H1 (cell line): ENCODE data around the gene SLC6A17. TPM values are rescaled to one million over a fixed set of nuclear protein-coding genes. Genes with fewer than 3 reads are reported as not detected.

Experiments used
- CTCF ChIA-PET: fragments of 300-600 bp; sonication (Branson Sonifier 250); formaldehyde crosslinking; loops from one replicate; lab custom pipeline; 2021; ENCODE audit not compliant: partially characterized antibody; lab: Charles Lee
- POLR2A ChIA-PET: fragments of 300-600 bp; sonication (Branson Sonifier 250); formaldehyde crosslinking; loops from one replicate; lab custom pipeline; 2021; ENCODE audit warnings: inconsistent platforms; ENCODE audit not compliant: partially characterized antibody; lab: Charles Lee
- DNase-seq, 2 experiments: peaks; one replicate each; pipeline versions ENCODE4 v3.0.0 to v3.0.0-alpha.2; 2010 to 2022; ENCODE audit warnings: low spot score in 2 of 2, low read depth in 1 of 2, mixed read lengths in 1 of 2
- FAIRE-seq: peaks from 2 replicates; lab custom pipeline; 2011; peaks lifted over from hg19 to GRCh38; lab: Jason Lieb, UNC
- H2AFZ ChIP-seq: 2 replicates; pipeline ENCODE4 v1.8.1; 2012; ENCODE audit warnings: low read length, inconsistent platforms
- H2AK5ac ChIP-seq: 2 replicates; pipeline ENCODE4 v1.6.1; 2013; ENCODE audit warnings: low read depth, low read length
- H2BK120ac ChIP-seq: replicated peaks from 2 replicates; pipeline ENCODE3; 2013; ENCODE audit warnings: low read depth, low read length, inconsistent platforms
- H2BK12ac ChIP-seq: 2 replicates; pipeline ENCODE4 v1.6.1; 2013; ENCODE audit warnings: low read depth, low read length
- H2BK15ac ChIP-seq: 2 replicates; pipeline ENCODE4 v1.6.1; 2013; ENCODE audit warnings: low read length
- H2BK20ac ChIP-seq: 2 replicates; pipeline ENCODE4 v1.6.1; 2013; ENCODE audit warnings: low read length
- H2BK5ac ChIP-seq: 2 replicates; pipeline ENCODE4 v1.6.1; 2013; ENCODE audit warnings: low read depth, low read length
- H3K14ac ChIP-seq: 2 replicates; pipeline ENCODE4 v1.6.1; 2013; ENCODE audit warnings: inconsistent platforms; ENCODE audit not compliant: insufficient read length
- H3K18ac ChIP-seq: 2 replicates; pipeline ENCODE4 v1.6.1; 2013; ENCODE audit warnings: low read length; ENCODE audit errors: extremely low read depth
- H3K23ac ChIP-seq: 2 replicates; pipeline ENCODE4 v1.6.1; 2013; ENCODE audit warnings: inconsistent platforms; ENCODE audit not compliant: insufficient read length
- H3K23me2 ChIP-seq: 2 replicates; pipeline ENCODE4 v1.6.1; 2013; ENCODE audit warnings: low read depth, low read length
- H3K27ac ChIP-seq: 2 replicates; pipeline ENCODE4 v1.6.1; 2011; ENCODE audit warnings: low read depth, low read length, inconsistent platforms
- H3K27me3 ChIP-seq, 4 experiments: replicated peaks in 1 of 4; 1 replicate in 1 of 4; 2 replicates in 3 of 4; pipeline versions ENCODE4 v1.6.1 to v1.8.1; 2011 to 2013; ENCODE audit warnings: low read length in 3 of 4, mild to moderate bottlenecking in 3 of 4, inconsistent platforms in 2 of 4, mixed read lengths in 2 of 4, moderate library complexity in 1 of 4; ENCODE audit not compliant: control insufficient read depth in 3 of 4, insufficient read depth in 3 of 4; ENCODE audit errors: extremely low read depth in 1 of 4
- H3K36me3 ChIP-seq, 4 experiments: 2 replicates each; pipeline versions ENCODE4 v1.6.1 to v1.8.1; 2011 to 2013; ENCODE audit warnings: mild to moderate bottlenecking in 4 of 4, low read length in 3 of 4, moderate library complexity in 2 of 4, control low read depth in 1 of 4, inconsistent platforms in 1 of 4; ENCODE audit not compliant: insufficient read depth in 4 of 4, control insufficient read depth in 2 of 4
- H3K4ac ChIP-seq: replicated peaks from 2 replicates; pipeline ENCODE3; 2013; ENCODE audit warnings: low read length, low read depth, mixed read lengths, inconsistent platforms; ENCODE audit not compliant: insufficient read length
- H3K4me1 ChIP-seq, 4 experiments: replicated peaks in 1 of 4; 1 replicate in 1 of 4; 2 replicates in 3 of 4; pipeline versions ENCODE4 v1.6.1 to v1.8.1; 2011 to 2013; ENCODE audit warnings: low read length in 3 of 4, inconsistent platforms in 2 of 4, mixed read lengths in 1 of 4; ENCODE audit not compliant: insufficient read depth in 4 of 4, control insufficient read depth in 3 of 4
- H3K4me2 ChIP-seq, 2 experiments: 2 replicates each; pipeline versions ENCODE4 v1.6.1 to v1.8.1; 2011 to 2013; ENCODE audit warnings: low read depth in 2 of 2, low read length in 2 of 2, control low read depth in 1 of 2, inconsistent platforms in 1 of 2, mild to moderate bottlenecking in 1 of 2; ENCODE audit not compliant: insufficient read depth in 1 of 2
- H3K4me3 ChIP-seq, 4 experiments: fragments of 200-600, 300-600 bp in 1 of 4; sonication (generic), shearing (Covaris generic), sonication (Bioruptor Twin) in 1 of 4; 2 replicates each; pipeline versions ENCODE4 v1.5.1 to v1.8.1; 2011 to 2016; ENCODE audit warnings: low read length in 4 of 4, low read depth in 3 of 4, control low read depth in 2 of 4, inconsistent platforms in 2 of 4, mild to moderate bottlenecking in 2 of 4, mixed read lengths in 1 of 4, moderate library complexity in 1 of 4; ENCODE audit not compliant: insufficient read depth in 2 of 4; ENCODE audit errors: extremely low read depth in 1 of 4
- H3K56ac ChIP-seq: replicated peaks from 2 replicates; pipeline ENCODE3; 2013; ENCODE audit warnings: low read depth, mild to moderate bottlenecking, mixed read lengths, low read length, inconsistent platforms; ENCODE audit not compliant: insufficient read length
- H3K79me1 ChIP-seq: 2 replicates; pipeline ENCODE4 v1.6.1; 2013; ENCODE audit warnings: low read depth, low read length, control low read depth
- H3K79me2 ChIP-seq, 2 experiments: 2 replicates each; pipeline versions ENCODE4 v1.6.1 to v1.8.1; 2012 to 2013; ENCODE audit warnings: low read length in 2 of 2, mild to moderate bottlenecking in 2 of 2, inconsistent platforms in 1 of 2; ENCODE audit not compliant: insufficient read depth in 2 of 2, control insufficient read depth in 1 of 2
- H3K9ac ChIP-seq, 4 experiments: replicated peaks in 1 of 4; 1 replicate in 1 of 4; 2 replicates in 3 of 4; pipeline versions ENCODE4 v1.6.1 to v1.8.1; 2011 to 2013; ENCODE audit warnings: low read depth in 3 of 4, low read length in 3 of 4, control low read depth in 2 of 4, mild to moderate bottlenecking in 2 of 4, moderate library complexity in 2 of 4, inconsistent platforms in 1 of 4; ENCODE audit errors: extremely low read depth in 1 of 4
- H3K9me3 ChIP-seq, 2 experiments: 2 replicates each; pipeline versions ENCODE4 v1.6.1 to v1.8.1; 2012 to 2013; ENCODE audit warnings: mild to moderate bottlenecking in 2 of 2, moderate library complexity in 2 of 2, control low read depth in 1 of 2, inconsistent platforms in 1 of 2, low read depth in 1 of 2, low read length in 1 of 2, mixed read lengths in 1 of 2; ENCODE audit not compliant: insufficient read depth in 2 of 2
- H4K20me1 ChIP-seq, 2 experiments: replicated peaks in 1 of 2; 2 replicates each; pipeline versions ENCODE3 to v1.8.1; 2011 to 2013; ENCODE audit warnings: inconsistent platforms in 2 of 2, low read length in 2 of 2, mild to moderate bottlenecking in 1 of 2; ENCODE audit not compliant: insufficient read depth in 2 of 2, control insufficient read depth in 1 of 2
- H4K5ac ChIP-seq: 2 replicates; pipeline ENCODE4 v1.6.1; 2013; ENCODE audit warnings: low read length, low read depth, mixed read lengths, inconsistent platforms; ENCODE audit not compliant: insufficient read length
- H4K8ac ChIP-seq: 2 replicates; pipeline ENCODE4 v1.8.0; 2013; ENCODE audit warnings: mild to moderate bottlenecking, moderate library complexity, low read length, inconsistent platforms; ENCODE audit not compliant: insufficient read depth; ENCODE audit errors: extremely low read depth
- H4K91ac ChIP-seq: replicated peaks from 2 replicates; pipeline ENCODE3; 2013; ENCODE audit warnings: low read length, mixed read lengths, inconsistent platforms; ENCODE audit not compliant: insufficient read length
- KDM1A ChIP-seq: fragments of 200-600, 300-600 bp; sonication (generic); IDR thresholded peaks from 2 replicates; pipeline ENCODE4 v1.7.1; 2016; ENCODE audit warnings: mild to moderate bottlenecking, low read length, borderline replicate concordance
- NANOG ChIP-seq: IDR thresholded peaks from 2 replicates; pipeline ENCODE4 v1.6.1; 2011; ENCODE audit warnings: low read length, low read depth, mild to moderate bottlenecking, inconsistent platforms; ENCODE audit not compliant: insufficient read depth, poor library complexity, severe bottlenecking
- NRF1 ChIP-seq: IDR thresholded peaks from 2 replicates; pipeline ENCODE4 v1.6.1; 2011; ENCODE audit warnings: mild to moderate bottlenecking, low read depth, low read length, improper control_type of control experiment
- SIN3A ChIP-seq, 2 experiments: IDR thresholded peaks in 1 of 2; conservative IDR thresholded peaks in 1 of 2; 2 replicates each; pipeline ENCODE4 v1.6.1; 2011 to 2012; ENCODE audit warnings: low read length in 2 of 2, improper control_type of control experiment in 1 of 2, low read depth in 1 of 2, mild to moderate bottlenecking in 1 of 2
- ZNF274 ChIP-seq: IDR thresholded peaks from 2 replicates; pipeline ENCODE4 v1.7.0; 2012; ENCODE audit warnings: low read length, borderline replicate concordance; ENCODE audit errors: extremely low read depth
- WGBS, 2 experiments: shearing (Covaris generic) in 1 of 2; methylation state at CpG; one replicate each; pipeline versions ENCODE4 v1.1.6 to v1.1.7; 2013 to 2015; ENCODE audit warnings: low lambda C conversion rate in 2 of 2, mixed read lengths in 2 of 2, inconsistent platforms in 1 of 2, low coverage in 1 of 2, missing lambda C conversion rate in 1 of 2; ENCODE audit not compliant: insufficient replicate concordance in 2 of 2, insufficient coverage in 1 of 2, insufficient read length in 1 of 2; ENCODE audit errors: extremely low coverage in 1 of 2, missing lambda C conversion rate in 1 of 2; 5-methylcytosine and 5-hydroxymethylcytosine counted together
- polyA plus RNA-seq, 7 experiments: library from polyadenylated mRNA; depleted of rRNA in 3 of 7; stranded (reverse) in 5 of 7; unstranded in 2 of 7; fragments of >200 nt in 5 of 7; fragments of 200-250 nt in 2 of 7; gene quantifications; 1 replicate in 5 of 7; 2 replicates in 1 of 7; 4 replicates in 1 of 7; pipeline versions ENCODE4 v1.2.1 to v1.2.3, GENCODE V29; 2011 to 2013; ENCODE audit warnings: missing spikeins in 2 of 7, mixed read lengths in 2 of 7
- total RNA-seq: library from RNA; stranded (reverse); fragmentation: NEBNext Ultra II Directional; extraction: Animal tissue kit (Norgen Biotek cat#: 25700); gene quantifications from 2 replicates; pipeline ENCODE4 v1.2.1, GENCODE V29; 2021

The SLC6A17 gene
- total and polyA plus RNA-seq, 2 of the 8 experiments (the other 6 are each of a cell fraction or from before 2014, with no cell fraction given), result 0.15 to 0.28 TPM

DNA sequence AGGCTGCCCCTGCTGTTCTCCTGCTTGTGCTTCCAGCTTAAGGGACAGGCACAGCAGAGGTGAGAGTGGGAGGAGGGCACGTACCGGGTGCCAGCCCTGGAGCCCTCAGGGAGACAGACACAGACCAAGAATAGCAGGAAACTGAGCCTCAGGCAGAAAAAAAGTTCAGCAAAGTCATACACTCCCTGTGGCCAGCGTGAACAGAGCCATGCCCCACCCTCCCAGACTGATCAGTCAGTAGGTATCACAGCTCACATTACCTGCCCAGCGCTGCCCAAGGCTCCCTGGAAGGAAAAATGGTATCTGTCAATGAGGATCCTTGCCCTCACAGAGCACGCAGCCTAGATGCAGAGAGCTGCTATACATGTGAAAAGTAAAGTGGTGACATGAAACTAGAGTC lies 36.7 kb upstream of the SLC6A17 start:
- H3K4me1 ChIP-seq, result no peaks in the 10 kb centered on the region; a peak in 1 of 7 replicates
- no peak overlapping the region for H2AFZ ChIP-seq
- no peaks in the 10 kb centered on the region for H3K79me1 ChIP-seq
- no peak for FAIRE-seq
- H3K36me3 ChIP-seq, result no peaks in the 10 kb centered on the region
- H3K4me3 ChIP-seq, result no peak overlapping the region
- H3K9me3 ChIP-seq, result no peaks in the 10 kb centered on the region
- H3K23me2 ChIP-seq, result no peaks in the 10 kb centered on the region
- H2BK12ac ChIP-seq, result no peak overlapping the region
- 0 out of 2 replicates have a peak overlapping the region, but pooled peaks have one; percentile 39 for H2AK5ac ChIP-seq
- no peaks in the 10 kb centered on the region for H4K20me1 ChIP-seq
- H3K4ac ChIP-seq, result no peak overlapping the region
- no peak overlapping the region; the same call in 1 of the 2 replicates for H4K8ac ChIP-seq
- POLR2A ChIA-PET, result interaction anchor here (0.7 to 1.2 kb wide), 3 partner anchors 11 to 55 kb away, joined by 3 to 4 read pairs (median 3); no protein-coding TSS in a partner anchor
- H3K4me2 ChIP-seq, result no peak overlapping the region
- H2BK20ac ChIP-seq, result no peak overlapping the region
- no peaks in the 10 kb centered on the region for H3K79me2 ChIP-seq
- no peaks in the 10 kb centered on the region; a peak in 1 of 7 replicates for H3K27me3 ChIP-seq
- H3K23ac ChIP-seq, result no peak overlapping the region
- H3K18ac ChIP-seq, result no peak overlapping the region
- H3K27ac ChIP-seq, result no peak overlapping the region
- no peak overlapping the region for H3K14ac ChIP-seq
- H4K5ac ChIP-seq, result no peak overlapping the region
- no peak overlapping the region for H2BK5ac ChIP-seq
- H2BK120ac ChIP-seq, result no peak overlapping the region
- WGBS, 2 experiments, result 76% methylated on average over 5 of the region's 5 CpGs; no CpG with 5 or more reads in 1 of the 2 experiments
- no peak overlapping the region for H3K9ac ChIP-seq
- H4K91ac ChIP-seq, result no peak overlapping the region
- no peak overlapping the region for H2BK15ac ChIP-seq
- no peak overlapping the region for H3K56ac ChIP-seq
- CTCF ChIA-PET, result interaction anchor here (0.6 to 27.0 kb wide), 10 partner anchors 9 to 382 kb away, joined by 3 to 845 read pairs (median 8); no protein-coding TSS in a partner anchor
- no peak for DNase-seq
- TF ChIP-seq KDM1A, result no peak
- no peak for TF ChIP-seq ZNF274
- no peak for TF ChIP-seq NRF1
- no peak for TF ChIP-seq NANOG
- no peak for TF ChIP-seq SIN3A (conservative IDR thresholded peaks at IDR 0.05 in 1 of 2, IDR thresholded peaks at IDR 0.05 in 1 of 2; ENCODE audit: low read depth in 1 of 2, low read length in 2 of 2)
